Measurements from ENCODE around the gene SPATS2.
"Not testable (repeated sequence)": the region's sequence is repeated elsewhere in the genome, so short reads cannot be mapped to it uniquely, and the experiment has no call there.

Gene SPATS2

DNA sequence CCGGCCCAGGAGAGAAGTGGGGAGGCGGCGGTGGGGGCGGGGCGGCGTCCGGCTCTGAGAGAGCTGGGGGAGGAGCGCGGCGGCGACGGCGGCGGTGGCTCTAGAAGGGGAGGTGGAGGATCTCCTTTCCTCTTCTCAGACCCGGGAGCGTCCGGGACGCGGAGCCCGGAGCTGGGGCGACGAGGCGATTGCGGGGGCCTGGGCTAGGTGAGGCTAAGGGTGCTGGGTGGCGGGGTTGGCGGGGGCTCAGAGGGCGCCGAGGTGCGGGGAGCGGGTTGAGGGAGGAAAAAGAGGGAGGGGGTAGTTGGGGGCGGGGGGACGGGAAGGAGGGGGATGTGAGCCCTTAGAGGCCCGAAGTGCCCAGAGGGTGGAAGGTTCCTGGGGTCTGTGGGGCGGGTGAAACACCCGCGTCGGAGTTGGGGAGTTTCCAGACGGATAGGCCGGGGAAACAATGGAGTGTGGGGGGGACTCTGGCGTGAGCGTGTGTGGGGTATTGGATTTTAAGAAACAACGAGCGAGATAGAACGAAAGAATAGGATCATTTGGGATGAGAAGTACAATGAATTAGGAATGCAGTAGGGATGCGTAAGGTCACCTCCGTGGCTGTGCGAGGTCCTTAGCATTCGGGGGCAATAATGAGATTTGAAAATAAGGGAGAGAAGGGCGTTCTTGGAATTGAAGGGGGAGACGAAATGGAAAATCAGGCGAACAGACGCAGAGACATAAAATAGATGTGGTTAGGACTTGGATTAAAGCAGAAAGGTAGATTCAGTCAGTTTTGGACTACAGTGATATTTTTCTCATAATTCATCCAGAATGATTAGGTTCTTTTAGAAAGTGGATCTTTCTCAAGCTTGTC, at the start of gene SPATS2:
TSS of gene SPATS2 (plus strand) at position 82 of the 859 bp plus-strand sequence. CDS start 93,551 bp downstream, outside the sequence.
- DNase-seq (ENCODE audit: low read depth) = no peak

DNA sequence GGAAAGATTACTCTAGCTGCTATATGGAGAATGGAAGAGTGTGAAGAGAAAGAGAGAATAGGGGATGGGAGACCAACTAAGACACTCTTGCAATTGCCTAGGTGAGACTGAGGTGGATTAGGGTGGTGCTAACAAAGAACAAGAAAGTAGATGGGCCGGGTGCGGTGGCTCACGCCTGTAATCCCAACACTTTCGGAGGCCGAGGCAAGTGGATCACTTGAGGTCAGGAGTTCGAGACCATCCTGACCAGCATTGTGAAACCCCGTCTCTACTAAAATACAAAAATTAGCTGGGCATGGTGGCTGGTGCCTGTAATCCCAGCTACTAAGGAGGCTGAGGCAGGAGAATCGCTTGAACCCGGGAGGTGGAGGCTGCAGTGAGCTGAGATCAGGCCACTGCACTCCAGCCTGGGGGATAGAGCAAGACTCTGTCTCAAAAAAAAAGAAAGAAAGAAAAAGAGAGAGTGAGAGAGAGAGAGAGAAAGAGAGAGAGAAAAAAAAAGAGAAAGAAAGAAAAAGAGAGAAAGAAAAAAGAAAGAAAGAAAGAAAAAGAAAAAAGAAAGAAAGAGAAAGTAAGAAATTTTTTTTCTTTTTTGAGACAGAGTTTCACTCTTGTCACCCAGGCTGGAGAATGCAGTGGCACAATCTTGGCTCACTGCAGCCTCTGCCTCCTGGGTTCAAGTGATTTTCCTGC, 46.7 kb upstream of the SPATS2 start:
- not testable (repeated sequence) for DNase-seq (ENCODE audit: low read depth)

DNA sequence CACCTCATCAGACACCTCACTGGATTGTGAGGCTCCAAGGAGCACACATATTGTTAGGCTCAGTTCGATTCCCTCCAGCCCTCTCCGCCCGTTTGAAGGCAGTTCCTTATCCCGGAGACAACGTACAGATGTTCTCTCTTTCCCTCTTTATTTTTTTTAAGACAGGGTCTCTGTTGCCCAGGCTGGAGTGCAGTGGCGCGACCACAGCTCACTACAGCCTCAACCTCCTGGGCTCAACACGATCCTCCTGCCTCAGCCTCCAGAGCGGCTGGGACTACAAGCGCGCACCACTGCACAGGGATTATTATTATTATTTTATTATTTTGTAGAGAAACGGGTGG, 44.9 kb upstream of the SPATS2 start:
- DNase-seq (ENCODE audit: low read depth) = no peak

DNA sequence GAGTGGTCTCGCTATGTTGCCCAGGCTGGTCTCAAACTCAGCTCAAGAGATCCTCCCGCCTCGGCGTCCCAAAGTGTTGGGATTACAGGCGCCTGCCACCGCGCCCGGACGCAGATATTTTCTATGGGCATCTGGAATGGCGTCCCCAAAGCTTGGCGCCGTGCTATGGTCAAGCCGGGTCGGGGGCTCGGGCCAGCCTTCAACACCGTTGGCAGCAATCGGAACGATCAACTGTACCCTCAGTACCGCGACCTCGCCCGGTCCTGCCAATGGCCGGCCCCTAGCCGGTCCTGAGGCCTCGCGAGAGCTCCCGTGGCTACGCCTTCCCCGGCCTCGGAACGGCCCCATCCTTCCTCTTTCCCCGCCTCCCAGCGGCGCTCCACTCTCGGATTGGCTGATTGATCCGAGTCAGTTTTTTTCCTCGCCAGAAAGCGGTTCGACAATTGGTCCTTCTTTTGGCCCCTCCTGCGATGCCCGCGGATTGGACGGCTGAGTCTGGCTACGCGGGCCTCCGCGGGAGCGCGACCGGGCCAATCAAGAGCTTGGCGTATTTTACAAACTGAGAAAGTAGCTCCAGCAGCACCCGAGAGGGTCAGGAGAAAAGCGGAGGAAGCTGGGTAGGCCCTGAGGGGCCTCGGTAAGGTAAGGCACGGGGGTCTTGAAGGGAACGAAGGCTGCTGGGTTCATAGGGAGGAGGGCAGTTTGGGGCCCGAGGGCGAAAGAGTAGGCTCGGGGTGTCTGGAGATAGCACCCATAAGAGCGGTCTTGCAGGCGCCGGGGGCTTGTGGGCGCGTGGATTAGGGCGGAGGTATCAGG, 44.3 kb upstream of the SPATS2 start, which contains the start of gene TROAP:
TSS of gene TROAP (plus strand) at position 548 of the 816 bp plus-strand sequence. CDS start 354 bp downstream, outside the sequence.
- DNase-seq (ENCODE audit: low read depth) = peak; percentile 97

DNA sequence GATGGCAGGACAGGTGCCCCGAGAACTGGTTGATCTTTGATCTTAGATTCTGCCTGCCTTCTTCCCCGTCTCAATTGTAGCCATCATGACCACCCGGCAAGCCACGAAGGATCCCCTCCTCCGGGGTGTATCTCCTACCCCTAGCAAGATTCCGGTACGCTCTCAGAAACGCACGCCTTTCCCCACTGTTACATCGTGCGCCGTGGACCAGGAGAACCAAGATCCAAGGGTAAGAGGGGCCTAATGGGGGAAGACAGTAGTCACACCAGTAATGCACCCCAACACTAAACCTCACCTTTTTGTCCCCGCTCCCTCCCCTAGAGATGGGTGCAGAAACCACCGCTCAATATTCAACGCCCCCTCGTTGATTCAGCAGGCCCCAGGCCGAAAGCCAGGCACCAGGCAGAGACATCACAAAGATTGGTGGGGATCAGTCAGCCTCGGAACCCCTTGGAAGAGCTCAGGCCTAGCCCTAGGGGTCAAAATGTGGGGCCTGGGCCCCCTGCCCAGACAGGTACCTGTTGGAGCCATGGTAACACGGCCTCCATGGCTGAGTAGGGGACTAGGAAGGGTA, 43.7 kb upstream of the SPATS2 start:
- DNase-seq (ENCODE audit: low read depth) = no peak

DNA sequence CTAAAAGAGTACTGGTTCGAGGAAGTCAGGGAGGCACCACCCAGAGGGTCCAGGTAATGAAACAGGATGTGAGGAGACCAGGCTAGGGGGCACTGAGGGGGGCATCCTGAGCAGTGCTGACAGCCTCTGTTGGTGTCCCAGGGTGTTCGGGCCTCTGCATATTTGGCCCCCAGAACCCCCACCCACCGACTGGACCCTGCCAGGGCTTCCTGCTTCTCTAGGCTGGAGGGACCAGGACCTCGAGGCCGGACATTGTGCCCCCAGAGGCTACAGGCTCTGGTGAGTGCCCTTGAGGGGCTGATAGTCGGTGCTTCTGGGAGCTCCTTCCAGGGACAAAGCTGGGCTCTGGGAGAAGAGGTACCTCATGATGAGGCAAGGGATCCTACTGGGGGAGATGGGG, 41.7 kb upstream of the SPATS2 start:
- DNase-seq (ENCODE audit: low read depth) = no peak

DNA sequence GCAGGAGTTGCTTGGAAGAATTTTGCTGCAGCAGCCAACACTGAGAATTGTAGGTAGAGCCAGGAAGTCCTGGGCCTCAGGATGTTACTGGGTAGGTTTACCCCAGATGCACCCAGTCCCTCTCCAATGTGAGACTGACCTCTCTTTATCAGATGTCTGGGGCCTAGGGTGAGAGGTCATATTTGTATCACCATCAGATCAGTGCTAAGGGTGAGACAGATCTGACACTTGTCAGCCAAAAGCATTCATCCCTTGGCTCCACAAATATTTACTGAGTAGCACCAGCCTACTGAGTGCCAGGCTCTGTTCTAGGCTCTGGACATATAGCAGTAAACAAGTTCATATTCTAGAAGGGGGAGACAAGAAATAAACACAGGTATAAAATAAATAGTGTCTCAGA, 39.9 kb upstream of the SPATS2 start:
- DNase-seq (ENCODE audit: low read depth) = no peak

DNA sequence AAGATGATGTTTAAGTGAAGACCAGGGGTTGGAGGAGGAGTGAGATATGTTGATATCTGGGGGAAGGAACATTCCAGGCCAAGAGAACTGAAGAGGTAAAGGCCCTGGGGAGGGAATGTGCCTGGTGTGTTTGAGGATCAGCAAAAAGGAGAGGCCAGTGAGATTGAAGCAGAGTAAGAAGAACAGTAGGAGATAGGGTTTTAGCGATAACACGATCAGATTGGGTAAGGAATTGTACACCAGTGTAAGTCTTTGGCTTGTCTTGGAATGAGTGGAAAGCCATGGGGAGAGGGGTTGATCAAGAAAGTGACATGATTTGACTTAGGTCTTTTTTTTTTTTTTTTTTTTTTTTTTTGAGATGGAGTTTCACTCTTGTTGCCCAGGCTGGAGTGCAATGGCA, 39.4 kb upstream of the SPATS2 start:
- DNase-seq (ENCODE audit: low read depth) = no peak

DNA sequence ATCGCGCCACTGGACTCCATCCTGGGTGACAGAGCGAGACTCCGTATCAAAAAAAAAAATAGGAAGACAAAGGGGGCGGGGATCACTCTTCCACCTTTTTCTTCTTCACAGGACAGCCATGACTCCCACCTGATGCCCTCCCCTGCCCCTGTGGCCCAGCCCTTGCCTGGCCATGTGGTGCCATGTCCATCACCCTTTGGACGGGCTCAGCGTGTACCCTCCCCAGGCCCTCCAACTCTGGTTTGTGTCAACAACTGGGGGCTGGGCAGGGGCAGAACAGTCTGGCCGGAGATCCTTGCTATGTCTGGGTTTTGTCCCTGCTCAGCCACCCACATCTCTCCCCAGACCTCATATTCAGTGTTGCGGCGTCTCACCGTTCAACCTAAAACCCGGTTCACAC, 38.4 kb upstream of the SPATS2 start:
- DNase-seq (ENCODE audit: low read depth) = no peak

DNA sequence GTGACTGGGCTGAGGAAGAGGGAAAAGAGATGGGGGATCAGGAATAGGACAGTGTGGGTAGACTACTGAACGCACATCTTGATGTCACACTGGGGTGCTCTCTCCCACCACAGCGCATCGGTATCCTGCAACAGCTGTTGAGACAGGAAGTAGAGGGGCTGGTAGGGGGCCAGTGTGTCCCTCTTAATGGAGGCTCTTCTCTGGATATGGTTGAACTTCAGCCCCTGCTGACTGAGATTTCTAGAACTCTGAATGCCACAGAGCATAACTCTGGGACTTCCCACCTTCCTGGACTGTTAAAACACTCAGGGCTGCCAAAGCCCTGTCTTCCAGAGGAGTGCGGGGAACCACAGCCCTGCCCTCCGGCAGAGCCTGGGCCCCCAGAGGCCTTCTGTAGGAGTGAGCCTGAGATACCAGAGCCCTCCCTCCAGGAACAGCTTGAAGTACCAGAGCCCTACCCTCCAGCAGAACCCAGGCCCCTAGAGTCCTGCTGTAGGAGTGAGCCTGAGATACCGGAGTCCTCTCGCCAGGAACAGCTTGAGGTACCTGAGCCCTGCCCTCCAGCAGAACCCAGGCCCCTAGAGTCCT, 37.1 kb upstream of the SPATS2 start:
- no peak for DNase-seq (ENCODE audit: low read depth)

DNA sequence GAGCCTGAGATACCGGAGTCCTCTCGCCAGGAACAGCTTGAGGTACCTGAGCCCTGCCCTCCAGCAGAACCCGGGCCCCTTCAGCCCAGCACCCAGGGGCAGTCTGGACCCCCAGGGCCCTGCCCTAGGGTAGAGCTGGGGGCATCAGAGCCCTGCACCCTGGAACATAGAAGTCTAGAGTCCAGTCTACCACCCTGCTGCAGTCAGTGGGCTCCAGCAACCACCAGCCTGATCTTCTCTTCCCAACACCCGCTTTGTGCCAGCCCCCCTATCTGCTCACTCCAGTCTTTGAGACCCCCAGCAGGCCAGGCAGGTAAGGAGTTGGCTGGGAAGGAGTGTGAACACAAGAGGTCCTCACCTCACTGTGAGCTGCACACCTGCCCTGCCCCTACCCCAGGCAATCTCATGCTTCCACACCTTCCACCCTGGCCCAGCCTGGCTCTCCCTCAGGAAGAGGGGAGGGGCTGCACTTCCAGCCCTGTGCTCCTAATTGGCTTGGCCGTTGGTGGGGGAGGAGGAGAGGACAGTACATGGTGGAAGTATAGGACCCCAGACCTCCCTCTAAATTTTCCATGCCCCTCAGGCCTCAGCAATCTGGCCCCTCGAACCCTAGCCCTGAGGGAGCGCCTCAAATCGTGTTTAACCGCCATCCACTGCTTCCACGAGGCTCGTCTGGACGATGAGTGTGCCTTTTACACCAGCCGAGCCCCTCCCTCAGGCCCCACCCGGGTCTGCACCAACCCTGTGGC, 36.5 kb upstream of the SPATS2 start:
- DNase-seq (ENCODE audit: low read depth) = no peak

DNA sequence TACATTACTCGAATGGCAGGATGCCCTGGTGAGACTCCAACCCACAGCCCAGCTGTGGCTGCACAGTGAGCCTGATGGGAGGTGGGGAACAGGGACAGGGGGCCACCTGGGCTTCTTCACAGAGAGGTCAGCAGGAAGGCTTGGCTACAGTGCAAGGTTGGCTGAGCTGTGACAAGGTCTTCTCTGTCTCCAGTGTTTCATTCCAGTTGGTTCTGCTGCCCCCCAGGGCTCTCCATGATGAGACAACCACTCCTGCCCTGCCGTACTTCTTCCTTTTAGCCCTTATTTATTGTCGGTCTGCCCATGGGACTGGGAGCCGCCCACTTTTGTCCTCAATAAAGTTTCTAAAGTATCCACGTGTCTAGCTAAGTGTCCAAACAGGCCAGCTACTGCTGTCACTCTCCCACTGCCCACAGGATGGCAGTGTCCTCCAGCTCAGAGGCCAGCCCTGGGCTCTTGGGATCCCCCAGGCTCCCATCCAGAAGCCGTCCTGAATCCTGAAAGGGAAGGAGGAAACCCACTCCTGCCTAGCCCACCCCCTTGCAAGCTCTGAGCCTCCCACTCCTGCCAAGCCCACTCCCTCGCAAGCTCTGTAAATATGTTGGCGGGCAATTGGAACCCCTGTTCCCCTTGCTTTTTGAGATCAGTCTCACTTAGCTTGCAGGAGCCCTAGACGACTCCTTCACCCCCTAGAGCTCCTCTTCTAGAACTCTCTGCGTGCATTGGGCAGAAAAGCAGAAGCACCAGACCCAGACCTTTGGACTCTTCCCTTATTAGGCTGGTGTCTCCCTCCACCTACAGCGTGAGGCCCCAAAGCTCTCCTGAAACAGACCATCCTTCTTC, 35.7 kb upstream of the SPATS2 start:
- peak; percentile 77 for DNase-seq (ENCODE audit: low read depth)

DNA sequence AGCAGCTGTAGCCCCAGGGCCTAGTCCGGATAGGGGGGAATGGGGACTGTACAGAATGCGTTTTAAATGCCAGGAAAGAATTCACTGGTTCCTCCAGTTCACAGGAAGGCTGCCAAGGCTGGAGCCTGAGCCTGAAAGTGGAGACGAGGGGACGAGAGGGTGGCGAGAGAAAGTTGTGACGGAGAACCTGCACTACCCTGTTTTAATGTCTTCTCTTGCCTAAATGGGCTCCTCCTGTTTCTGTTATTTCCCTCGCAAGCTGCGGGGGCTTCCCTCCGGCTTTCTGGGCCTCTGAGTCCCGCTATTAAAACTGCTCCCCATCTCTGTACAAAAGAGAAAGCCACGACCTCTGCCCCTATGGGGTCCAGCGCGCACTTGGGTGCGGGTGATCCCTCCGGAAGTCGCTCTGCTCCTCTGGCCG, 34.8 kb upstream of the SPATS2 start:
- no peak for DNase-seq (ENCODE audit: low read depth)

DNA sequence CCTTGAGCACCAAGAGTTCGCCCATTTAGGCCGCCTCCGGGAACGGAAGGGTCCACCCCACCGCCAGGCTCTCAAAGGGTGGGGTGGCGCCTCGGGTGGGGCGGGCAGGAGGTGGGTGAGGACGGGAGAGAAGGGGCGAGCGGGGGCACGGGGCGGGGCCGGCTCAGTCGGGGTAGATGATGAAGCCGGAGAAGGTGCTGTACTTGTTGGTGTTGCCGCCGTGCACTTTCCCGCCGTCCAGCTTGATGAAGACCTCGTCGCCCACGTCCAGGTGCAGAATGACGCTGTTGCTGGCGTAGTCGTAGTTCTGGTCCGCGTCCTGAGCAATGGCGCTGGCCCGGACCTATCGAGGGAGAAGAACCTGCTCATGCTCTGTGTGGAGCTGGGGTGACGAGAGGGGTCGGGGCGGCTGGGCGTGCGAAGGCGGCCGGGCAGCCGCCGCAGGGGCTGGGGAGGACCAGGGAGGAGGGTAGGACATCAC, 34.3 kb upstream of the SPATS2 start:
- no peak for DNase-seq (ENCODE audit: low read depth)

DNA sequence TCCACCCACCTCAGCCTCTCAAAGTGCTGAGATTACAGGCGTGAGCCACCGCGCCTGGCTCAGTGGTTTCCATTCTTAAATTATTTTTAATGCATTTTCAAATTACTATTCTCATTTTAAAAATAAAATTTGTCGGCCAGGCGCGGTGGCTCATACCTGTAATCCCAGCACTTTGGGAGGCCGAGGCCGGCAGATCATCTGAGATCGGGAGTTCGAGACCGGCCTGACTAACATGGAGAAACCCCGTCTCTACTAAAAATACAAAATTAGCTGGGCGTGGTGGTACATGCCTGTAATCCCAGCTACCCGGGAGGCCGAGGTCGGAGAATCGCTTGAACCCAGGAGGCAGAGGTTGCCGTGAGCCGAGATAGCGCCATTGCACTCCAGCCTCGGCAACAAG, 33.5 kb upstream of the SPATS2 start:
- DNase-seq (ENCODE audit: low read depth) = not testable (repeated sequence)

DNA sequence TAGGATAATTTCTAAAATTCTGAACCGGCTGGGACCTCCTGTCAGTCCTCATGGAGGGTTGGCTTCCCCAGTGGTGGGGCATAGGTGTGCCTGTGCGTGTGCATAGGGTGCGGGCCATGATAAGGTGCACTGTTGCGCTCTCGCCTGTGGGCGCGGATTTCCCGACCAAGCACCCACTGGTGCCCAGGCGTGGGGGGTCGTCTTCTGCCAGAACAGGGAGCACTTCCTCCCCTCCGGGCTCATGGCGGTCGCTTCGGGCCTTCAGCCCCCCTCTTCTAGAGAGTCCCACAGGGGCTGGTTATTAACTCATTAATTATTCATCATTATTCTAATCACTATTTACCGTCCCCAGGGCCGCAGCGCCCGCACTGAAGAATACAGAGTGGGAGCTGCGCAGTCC, 33.0 kb upstream of the SPATS2 start:
- no peak for DNase-seq (ENCODE audit: low read depth)

DNA sequence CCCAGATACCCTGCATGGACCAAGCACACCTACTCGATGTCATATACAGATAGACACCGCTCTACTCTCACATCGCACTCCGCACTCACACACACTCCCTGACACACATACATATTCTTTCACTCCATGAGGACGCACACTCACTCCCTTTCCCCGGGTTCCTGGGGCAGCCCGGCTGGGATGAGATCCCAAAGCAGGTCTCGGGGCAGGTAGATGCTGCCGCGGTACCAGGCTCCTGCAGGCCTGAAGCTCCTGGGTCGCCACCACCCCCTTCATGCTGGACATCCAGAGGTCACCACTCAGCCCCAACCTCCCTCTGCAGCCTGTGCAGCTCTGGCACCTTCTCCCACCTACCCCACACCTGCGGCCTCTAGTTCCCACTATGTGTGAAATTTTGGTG, 32.6 kb upstream of the SPATS2 start:
- DNase-seq (ENCODE audit: low read depth) = no peak

DNA sequence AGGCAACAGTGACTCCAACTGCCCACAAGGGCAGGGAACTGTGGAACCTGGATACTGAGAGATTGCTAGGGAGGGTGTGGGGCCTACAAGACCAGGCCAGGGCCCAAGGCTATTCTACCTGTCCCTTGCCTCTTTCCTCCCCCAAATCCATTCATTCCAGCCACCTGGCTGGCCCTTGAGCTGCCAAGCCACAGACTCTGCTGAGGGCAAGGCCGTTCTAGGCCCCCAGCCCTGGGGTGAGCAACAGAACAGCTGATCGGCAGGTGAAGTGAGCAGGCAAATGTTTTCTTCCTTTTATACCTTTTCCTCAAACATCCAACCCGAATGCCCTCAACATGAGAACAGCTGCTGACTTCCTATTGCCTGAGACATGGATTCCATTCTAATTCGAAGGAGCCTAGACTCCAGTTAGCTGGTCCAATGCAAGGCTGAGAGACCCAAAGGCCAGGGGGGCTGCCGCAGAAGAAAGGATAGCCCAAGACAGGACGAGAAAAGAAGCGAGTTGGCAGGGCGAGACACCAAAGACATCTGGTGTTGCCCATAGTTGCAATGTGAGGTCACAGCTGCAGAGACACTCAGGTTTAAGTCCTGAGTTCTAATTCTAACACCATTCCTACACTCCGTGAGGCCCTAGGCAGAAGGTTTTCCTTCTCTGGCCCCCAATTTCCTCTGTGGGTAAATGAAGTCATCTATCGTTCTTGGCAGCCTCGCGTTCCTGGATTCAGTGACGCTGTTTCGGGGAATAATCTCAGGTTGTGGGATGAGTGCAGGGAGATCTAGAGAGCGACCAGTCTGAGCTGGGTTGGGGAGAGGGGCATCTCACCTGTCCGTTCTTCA, 31.9 kb upstream of the SPATS2 start:
- DNase-seq (ENCODE audit: low read depth) = no peak

Data from amniotic epithelial cell (primary cell).